GM23248 (cell line): Measurements from ENCODE around the gene TENT5C. TPM values are rescaled to one million over a fixed set of nuclear protein-coding genes. Genes with fewer than 3 reads are reported as not detected.

Source experiments
- DNase-seq: peaks from one replicate; pipeline ENCODE4 v3.0.0-alpha.2; 2015
- H2AFZ ChIP-seq: fragments of 200-600 bp; sonication (generic); 2 replicates; pipeline ENCODE4 v1.6.1; 2016; ENCODE audit warnings: antibody characterized with exemption
- H3F3A ChIP-seq: fragments of 200-600 bp; sonication (generic); 2 replicates; pipeline ENCODE4 v1.6.1; 2016; ENCODE audit warnings: mild to moderate bottlenecking, antibody characterized with exemption, mixed run types; ENCODE audit not compliant: insufficient read depth
- H3K27ac ChIP-seq: fragments of 200-600 bp; sonication (generic); 2 replicates; pipeline ENCODE4 v1.5.1; 2016; ENCODE audit warnings: mild to moderate bottlenecking
- H3K27me3 ChIP-seq: fragments of 200-600 bp; sonication (generic); replicated peaks from 2 replicates; pipeline ENCODE4 v1.6.1; 2016; ENCODE audit warnings: mild to moderate bottlenecking; ENCODE audit not compliant: insufficient read depth
- H3K36me3 ChIP-seq: fragments of 200-600 bp; sonication (generic); 2 replicates; pipeline ENCODE4 v1.6.1; 2016; ENCODE audit warnings: low read depth, mild to moderate bottlenecking
- H3K4me1 ChIP-seq: fragments of 200-600 bp; sonication (generic); 2 replicates; pipeline ENCODE4 v1.6.1; 2016; ENCODE audit warnings: mild to moderate bottlenecking; ENCODE audit not compliant: insufficient read depth
- H3K4me2 ChIP-seq: fragments of 200-600 bp; sonication (generic); one replicate; pipeline ENCODE4 v1.6.1; 2016; ENCODE audit warnings: mild to moderate bottlenecking; ENCODE audit not compliant: unreplicated experiment
- H3K4me3 ChIP-seq: fragments of 200-600 bp; sonication (generic); 2 replicates; pipeline ENCODE4 v1.5.1; 2016; ENCODE audit warnings: mild to moderate bottlenecking
- H3K79me2 ChIP-seq: fragments of 200-600 bp; sonication (generic); 2 replicates; pipeline ENCODE4 v1.6.1; 2016; ENCODE audit warnings: mild to moderate bottlenecking; ENCODE audit not compliant: insufficient read depth
- H3K9ac ChIP-seq: fragments of 200-600 bp; sonication (generic); 2 replicates; pipeline ENCODE4 v1.6.1; 2016; ENCODE audit warnings: mild to moderate bottlenecking
- H3K9me2 ChIP-seq: fragments of 200-600 bp; sonication (generic); 2 replicates; pipeline ENCODE4 v1.6.1; 2016; ENCODE audit warnings: mixed run types, mild to moderate bottlenecking, moderate library complexity; ENCODE audit not compliant: insufficient read depth
- H3K9me3 ChIP-seq: fragments of 200-600 bp; sonication (generic); one replicate; pipeline ENCODE4 v1.6.1; 2017; ENCODE audit warnings: low read depth
- H4K20me1 ChIP-seq: fragments of 200-600 bp; sonication (generic); 2 replicates; pipeline ENCODE4 v1.6.0; 2016; ENCODE audit not compliant: insufficient read depth
- EZH2 ChIP-seq: fragments of 200-600 bp; sonication (generic); IDR thresholded peaks from 2 replicates; pipeline ENCODE4 v1.6.1; 2018; ENCODE audit warnings: antibody characterized with exemption, mild to moderate bottlenecking; ENCODE audit not compliant: insufficient read depth, poor library complexity, severe bottlenecking
- EZH2phosphoT487 ChIP-seq: fragments of 200-600 bp; sonication (generic); IDR thresholded peaks from 2 replicates; pipeline ENCODE4 v1.6.1; 2018; ENCODE audit warnings: antibody characterized with exemption, moderate library complexity, mild to moderate bottlenecking, low read depth; ENCODE audit not compliant: insufficient read depth
- WGBS, 2 experiments: methylation state at CpG; one replicate each; pipeline ENCODE4 v1.1.6; 2015 to 2017; ENCODE audit warnings: low lambda C conversion rate in 2 of 2, low coverage in 1 of 2; ENCODE audit errors: missing lambda C conversion rate in 2 of 2; 5-methylcytosine and 5-hydroxymethylcytosine counted together
- in situ Hi-C: fragments of 300-500 bp; cut with MboI; formaldehyde crosslinking; loops from 2 replicates; pipeline ENCODE4 v1.15.0; 2020
- polyA plus RNA-seq: library from polyadenylated mRNA; unstranded; fragments of >200 nt; fragmentation: Nextera tagmentation; extraction: Ambion mirVana; gene quantifications from 2 replicates; pipeline ENCODE4 v1.2.1, GENCODE V29; 2016
- total RNA-seq: library from RNA; depleted of rRNA; stranded (reverse); fragments of >200 nt; shearing (Covaris generic); gene quantifications from 2 replicates; pipeline ENCODE4 v1.2.3, GENCODE V29; 2014

TENT5C gene
- total and polyA plus RNA-seq, 2 experiments from 2014 or later = 0.20 TPM; not detected in 1

GRCh38 chr1:117607471-117607870, 1.6 kb downstream of the TENT5C start:
- DNase-seq = no peak
- Histone ChIP-seq H3K36me3 (no peaks in the 10 kb centered on the region), H3K9ac (no peak overlapping the region), H3F3A (peaks cover 3% of the 10 kb centered on the region), H3K27ac (no peak overlapping the region), H2AFZ (no peak overlapping the region), H3K4me2 (no peak overlapping the region), H3K4me3 (no peak overlapping the region), H3K79me2 (no peaks in the 10 kb centered on the region), H3K27me3 (0 out of 2 replicates have a peak, but pooled peaks cover 10% of the 10 kb centered on the region), H3K4me1 (peaks cover 2% of the 10 kb centered on the region; the same call in 1 of the 2 replicates), H3K9me2 (no peaks in the 10 kb centered on the region), H4K20me1 (no peaks in the 10 kb centered on the region), H3K9me3 (no peaks in the 10 kb centered on the region)
- TF ChIP-seq EZH2phosphoT487 = no peak
- no peak for TF ChIP-seq EZH2
- 83 to 92% methylated on average over 6 of the region's 6 CpGs for WGBS, 2 experiments
- in situ Hi-C loops = no loop called here

DNA sequence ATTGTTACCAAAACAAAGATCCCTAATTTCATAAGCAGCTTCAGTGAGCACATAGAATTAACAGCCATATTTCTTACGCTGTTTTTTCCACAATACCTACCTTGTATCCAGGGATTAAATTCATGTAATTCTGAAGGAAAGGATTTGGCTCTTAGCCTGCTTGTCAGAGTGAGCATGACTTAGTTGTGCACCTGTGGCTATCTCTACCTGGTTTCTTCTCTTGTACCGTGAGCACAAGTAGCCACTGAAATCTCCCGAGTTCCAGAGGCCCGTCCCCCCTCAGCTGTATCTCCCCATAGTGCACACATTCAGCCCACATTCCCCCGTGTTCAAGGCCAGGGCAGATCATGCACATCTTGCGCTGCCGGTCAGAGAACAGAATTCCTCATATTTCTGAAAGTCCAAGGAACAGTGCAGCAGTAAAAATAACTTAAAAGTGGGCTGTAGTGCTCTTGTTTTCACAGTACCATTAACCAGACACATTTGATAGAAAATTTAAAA, 2.3 kb downstream of the TENT5C start:
- H3K4me2 ChIP-seq = no peak overlapping the region
- in situ Hi-C loops = no loop called here
- TF ChIP-seq EZH2phosphoT487 (no peak), EZH2 (no peak)

GRCh38 chr1:117608758-117609157, 2.9 kb downstream of the TENT5C start:
- Histone ChIP-seq H3K9ac (no peak overlapping the region), H3F3A (peaks cover 14% of the 10 kb centered on the region), H3K36me3 (no peaks in the 10 kb centered on the region), H3K4me3 (no peak overlapping the region), H2AFZ (no peak overlapping the region), H3K4me1 (peaks cover 13% of the 10 kb centered on the region), H3K9me3 (no peaks in the 10 kb centered on the region), H4K20me1 (no peaks in the 10 kb centered on the region), H3K9me2 (no peaks in the 10 kb centered on the region), H3K27me3 (0 out of 2 replicates have a peak, but pooled peaks cover 10% of the 10 kb centered on the region), H3K79me2 (no peaks in the 10 kb centered on the region), H3K27ac (no peak overlapping the region), H3K4me2 (no peak overlapping the region)
- DNase-seq = no peak
- WGBS, 2 experiments = 64 to 70% methylated on average over 1 of the region's 1 CpG
- TF ChIP-seq EZH2phosphoT487 (no peak), EZH2 (no peak)
- in situ Hi-C loops = no loop called here

More for the DNA sequence above, 2.3 kb downstream of the TENT5C start:
- 0 out of 2 replicates have a peak, but pooled peaks cover 10% of the 10 kb centered on the region for H3K27me3 ChIP-seq
- DNase-seq = no peak
- H3K9me2 ChIP-seq = no peaks in the 10 kb centered on the region
- no peaks in the 10 kb centered on the region for H3K9me3 ChIP-seq
- H3F3A ChIP-seq = peaks cover 8% of the 10 kb centered on the region
- H3K36me3 ChIP-seq = no peaks in the 10 kb centered on the region
- H4K20me1 ChIP-seq = no peaks in the 10 kb centered on the region
- peaks cover 8% of the 10 kb centered on the region for H3K4me1 ChIP-seq
- H3K4me3 ChIP-seq = no peak overlapping the region
- H3K27ac ChIP-seq = no peak overlapping the region
- H3K79me2 ChIP-seq = no peaks in the 10 kb centered on the region
- 88 to 95% methylated on average over 7 of the region's 7 CpGs for WGBS, 2 experiments
- H2AFZ ChIP-seq = no peak overlapping the region
- H3K9ac ChIP-seq = no peak overlapping the region

- Histone ChIP-seq H3K9ac (no peak overlapping the region), H3K27ac (no peak overlapping the region), H3K79me2 (no peaks in the 10 kb centered on the region), H3K9me2 (no peaks in the 10 kb centered on the region), H3K27me3 (0 out of 2 replicates have a peak, but pooled peaks cover 6% of the 10 kb centered on the region), H3K4me2 (no peak overlapping the region), H3K36me3 (no peaks in the 10 kb centered on the region), H2AFZ (no peak overlapping the region), H3K4me3 (no peak overlapping the region), H3F3A (peaks cover 17% of the 10 kb centered on the region), H4K20me1 (no peaks in the 10 kb centered on the region), H3K9me3 (no peaks in the 10 kb centered on the region), H3K4me1 (peaks cover 13% of the 10 kb centered on the region)
- in situ Hi-C loops = no loop called here
- WGBS, 2 experiments = 27 to 43% methylated on average over 12 of the region's 12 CpGs
- no peak for DNase-seq
- TF ChIP-seq EZH2phosphoT487 = no peak
- TF ChIP-seq EZH2 = no peak
These were observed 3.6 kb downstream of the TENT5C start for GRCh38 chr1:117609471-117609911.
